H9 (cell line): ENCODE measurements around the gene DSEL. TPM values are rescaled to one million over a fixed set of nuclear protein-coding genes. Genes with fewer than 3 reads are reported as not detected.

ENCODE experiments used
- DNase-seq: peaks from one replicate; pipeline ENCODE4 v3.0.0-alpha.2; 2017
- H2AFZ ChIP-seq: one replicate; pipeline ENCODE4 v1.6.1; 2013; ENCODE audit warnings: mild to moderate bottlenecking, low read length, control low read depth, moderate library complexity
- H2AK5ac ChIP-seq: 2 replicates; pipeline ENCODE4 v1.6.1; 2013; ENCODE audit warnings: low read length, control low read depth, mixed read lengths; ENCODE audit not compliant: insufficient read length
- H2BK120ac ChIP-seq: one replicate; pipeline ENCODE4 v1.6.1; 2013; ENCODE audit warnings: low read depth, mild to moderate bottlenecking, low read length, control low read depth, inconsistent platforms; ENCODE audit not compliant: poor library complexity, severe bottlenecking
- H2BK12ac ChIP-seq: 2 replicates; pipeline ENCODE4 v1.6.1; 2013; ENCODE audit warnings: low read length, control low read depth, mixed read lengths, low read depth; ENCODE audit not compliant: insufficient read length
- H2BK15ac ChIP-seq: 2 replicates; pipeline ENCODE4 v1.6.1; 2013; ENCODE audit warnings: low read depth, low read length, control low read depth
- H2BK20ac ChIP-seq: one replicate; pipeline ENCODE4 v1.6.1; 2013; ENCODE audit warnings: low read depth, mild to moderate bottlenecking, low read length, control low read depth, inconsistent platforms; ENCODE audit not compliant: poor library complexity, severe bottlenecking
- H2BK5ac ChIP-seq: 2 replicates; pipeline ENCODE4 v1.6.1; 2013; ENCODE audit warnings: low read length, control low read depth, mixed read lengths; ENCODE audit not compliant: insufficient read length
- H3K14ac ChIP-seq: 2 replicates; pipeline ENCODE4 v1.6.1; 2013; ENCODE audit warnings: low read length, control low read depth; ENCODE audit not compliant: insufficient read depth
- H3K18ac ChIP-seq: 2 replicates; pipeline ENCODE4 v1.6.1; 2013; ENCODE audit warnings: low read depth, mild to moderate bottlenecking, mixed read lengths, low read length, control low read depth; ENCODE audit not compliant: insufficient read length
- H3K23ac ChIP-seq: 2 replicates; pipeline ENCODE4 v1.6.1; 2013; ENCODE audit warnings: low read length, control low read depth, mixed read lengths, low read depth; ENCODE audit not compliant: insufficient read length
- H3K23me2 ChIP-seq: 2 replicates; pipeline ENCODE4 v1.6.1; 2013; ENCODE audit warnings: low read depth, mild to moderate bottlenecking, mixed read lengths, low read length, control low read depth; ENCODE audit not compliant: insufficient read length, poor library complexity, severe bottlenecking
- H3K27ac ChIP-seq: 2 replicates; pipeline ENCODE4 v1.5.1; 2013; ENCODE audit warnings: low read length, control low read depth, mixed read lengths, low read depth; ENCODE audit not compliant: insufficient read length
- H3K27me3 ChIP-seq: 2 replicates; pipeline ENCODE4 v1.6.1; 2013; ENCODE audit warnings: low read length, control low read depth, inconsistent platforms; ENCODE audit not compliant: insufficient read depth
- H3K4ac ChIP-seq: 2 replicates; pipeline ENCODE4 v1.6.1; 2013; ENCODE audit warnings: low read depth, mild to moderate bottlenecking, control low read depth, inconsistent platforms, low read length, moderate library complexity
- H3K4me1 ChIP-seq: 2 replicates; pipeline ENCODE4 v1.6.1; 2013; ENCODE audit warnings: low read length, control low read depth, inconsistent platforms; ENCODE audit not compliant: insufficient read depth
- H3K4me2 ChIP-seq: 2 replicates; pipeline ENCODE4 v1.6.1; 2013; ENCODE audit warnings: low read length, control low read depth, mixed read lengths; ENCODE audit not compliant: insufficient read length, insufficient read depth
- H3K56ac ChIP-seq: 2 replicates; pipeline ENCODE4 v1.6.1; 2013; ENCODE audit warnings: low read depth, mild to moderate bottlenecking, mixed read lengths, low read length, control low read depth; ENCODE audit not compliant: insufficient read length
- H3K79me1 ChIP-seq: 2 replicates; pipeline ENCODE4 v1.6.1; 2013; ENCODE audit warnings: low read depth, mild to moderate bottlenecking, moderate library complexity, low read length, control low read depth, inconsistent platforms; ENCODE audit not compliant: insufficient read depth, poor library complexity, severe bottlenecking
- H3K79me2 ChIP-seq: 2 replicates; pipeline ENCODE4 v1.6.1; 2013; ENCODE audit warnings: low read length, control low read depth, inconsistent platforms; ENCODE audit not compliant: insufficient read depth
- H3K9ac ChIP-seq: 2 replicates; pipeline ENCODE4 v1.6.1; 2013; ENCODE audit warnings: low read length, control low read depth, mixed read lengths; ENCODE audit not compliant: insufficient read length; ENCODE audit errors: extremely low read depth
- H3K9me3 ChIP-seq: one replicate; pipeline ENCODE4 v1.6.1; 2013; ENCODE audit warnings: low read depth, low read length, inconsistent platforms; ENCODE audit not compliant: control insufficient read depth
- H3T11ph ChIP-seq: one replicate; pipeline ENCODE4 v1.6.1; 2013; ENCODE audit warnings: mild to moderate bottlenecking, low read length, control low read depth, inconsistent platforms
- H4K20me1 ChIP-seq: one replicate; pipeline ENCODE4 v1.6.1; 2013; ENCODE audit not compliant: control insufficient read depth, insufficient read length, insufficient read depth
- H4K5ac ChIP-seq: 2 replicates; pipeline ENCODE4 v1.6.1; 2013; ENCODE audit warnings: low read depth, mild to moderate bottlenecking, mixed read lengths, low read length, control low read depth; ENCODE audit not compliant: insufficient read length
- H4K8ac ChIP-seq: replicated peaks from 2 replicates; pipeline ENCODE4 v1.6.1; 2013; ENCODE audit warnings: low read length, control low read depth, mixed read lengths, low read depth; ENCODE audit not compliant: insufficient read length
- H4K91ac ChIP-seq: 2 replicates; pipeline ENCODE4 v1.6.1; 2013; ENCODE audit warnings: low read depth, mild to moderate bottlenecking, moderate library complexity, mixed read lengths, low read length, control low read depth; ENCODE audit not compliant: insufficient read length
- H3K27ac Mint-ChIP-seq, 3 experiments: 2 replicates in 2 of 3; 3 replicates in 1 of 3; pipeline ENCODE4 v1.8.0; 2020 to 2021; ENCODE audit warnings: mixed read lengths in 3 of 3, mild to moderate bottlenecking in 1 of 3, moderate library complexity in 1 of 3
- H3K27me3 Mint-ChIP-seq: 2 replicates; pipeline ENCODE4 v1.8.0; 2021; ENCODE audit warnings: low read depth, mild to moderate bottlenecking, moderate library complexity, mixed read lengths
- H3K36me3 Mint-ChIP-seq, 3 experiments: 2 replicates in 2 of 3; 3 replicates in 1 of 3; pipeline ENCODE4 v1.8.0; 2020 to 2021; ENCODE audit warnings: low read depth in 3 of 3, mixed read lengths in 3 of 3; ENCODE audit not compliant: insufficient read depth in 1 of 3
- H3K4me1 Mint-ChIP-seq, 2 experiments: 2 replicates each; pipeline ENCODE4 v1.8.0; 2020; ENCODE audit warnings: mixed read lengths in 2 of 2
- H3K4me3 Mint-ChIP-seq, 2 experiments: 2 replicates in 1 of 2; 3 replicates in 1 of 2; pipeline ENCODE4 v1.8.0; 2020 to 2021; ENCODE audit warnings: mild to moderate bottlenecking in 2 of 2, mixed read lengths in 2 of 2, moderate library complexity in 1 of 2
- H3K9me3 Mint-ChIP-seq, 2 experiments: 2 replicates in 1 of 2; 3 replicates in 1 of 2; pipeline ENCODE4 v1.8.0; 2020; ENCODE audit warnings: mild to moderate bottlenecking in 2 of 2, mixed read lengths in 2 of 2, moderate library complexity in 1 of 2
- WGBS: extraction: QIAGEN DNeasy Blood & Tissue Kit; methylation state at CpG from one replicate; pipeline ENCODE4 v1.1.7; 2013; ENCODE audit warnings: missing lambda C conversion rate, low lambda C conversion rate, mixed read lengths; ENCODE audit not compliant: insufficient read length; ENCODE audit errors: extremely low coverage; 5-methylcytosine and 5-hydroxymethylcytosine counted together
- total RNA-seq: library from RNA; stranded (reverse); gene quantifications from 2 replicates; pipeline ENCODE4 v1.2.1, GENCODE V29; 2021
- TF ChIP-seq, protein P1 (sequence below): fragments of 200-600 bp; sonication (generic); conservative IDR thresholded peaks from 3 replicates; pipeline ENCODE4 v1.8.0; 2021; ENCODE audit warnings: antibody characterized with exemption, mild to moderate bottlenecking

DSEL gene
- total RNA-seq, 1 experiment from 2014 or later: 6.0 TPM

DNA sequence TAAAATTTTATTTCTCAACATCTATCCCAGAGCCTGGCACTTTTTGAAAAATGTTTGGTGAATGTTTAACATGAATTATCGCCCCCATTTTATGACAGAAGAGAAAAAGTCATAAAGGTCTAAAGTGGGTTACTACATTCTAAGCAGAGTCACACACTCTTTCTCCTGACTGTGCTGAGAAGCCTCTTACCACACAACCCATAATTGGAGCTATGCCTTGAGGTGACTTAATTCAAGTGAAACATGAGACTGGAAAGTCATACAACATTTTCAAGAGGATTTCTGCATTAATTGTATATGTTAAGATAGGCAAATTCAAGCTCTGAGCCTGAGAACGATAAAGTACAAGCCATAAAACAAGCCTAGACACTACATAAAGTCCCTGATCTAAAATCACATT, 3.1 kb upstream of the DSEL start:
- H3K18ac ChIP-seq: no peak overlapping the region
- no CpG with 5 or more reads among the region's 2 CpGs for WGBS
- Mint-ChIP-seq H3K27me3 (peaks cover 5% of the 10 kb centered on the region), H3K9me3 (no peaks in the 10 kb centered on the region), H3K27ac (no peak overlapping the region), H3K4me3 (no peak overlapping the region), H3K36me3 (peaks cover 0 to 2% (median 0%) of the 10 kb centered on the region in 3 experiments; a peak in 2 of 7 replicates), H3K4me1 (peaks cover 29 to 36% of the 10 kb centered on the region in 2 experiments)
- no peak overlapping the region for H3K9ac ChIP-seq
- H3K14ac ChIP-seq: no peak overlapping the region
- H3K27ac ChIP-seq: no peak overlapping the region
- peaks cover 4% of the 10 kb centered on the region for H3K23me2 ChIP-seq
- H2AFZ ChIP-seq: no peak overlapping the region
- H3K27me3 ChIP-seq: no peaks in the 10 kb centered on the region
- TF ChIP-seq, protein P1, sequence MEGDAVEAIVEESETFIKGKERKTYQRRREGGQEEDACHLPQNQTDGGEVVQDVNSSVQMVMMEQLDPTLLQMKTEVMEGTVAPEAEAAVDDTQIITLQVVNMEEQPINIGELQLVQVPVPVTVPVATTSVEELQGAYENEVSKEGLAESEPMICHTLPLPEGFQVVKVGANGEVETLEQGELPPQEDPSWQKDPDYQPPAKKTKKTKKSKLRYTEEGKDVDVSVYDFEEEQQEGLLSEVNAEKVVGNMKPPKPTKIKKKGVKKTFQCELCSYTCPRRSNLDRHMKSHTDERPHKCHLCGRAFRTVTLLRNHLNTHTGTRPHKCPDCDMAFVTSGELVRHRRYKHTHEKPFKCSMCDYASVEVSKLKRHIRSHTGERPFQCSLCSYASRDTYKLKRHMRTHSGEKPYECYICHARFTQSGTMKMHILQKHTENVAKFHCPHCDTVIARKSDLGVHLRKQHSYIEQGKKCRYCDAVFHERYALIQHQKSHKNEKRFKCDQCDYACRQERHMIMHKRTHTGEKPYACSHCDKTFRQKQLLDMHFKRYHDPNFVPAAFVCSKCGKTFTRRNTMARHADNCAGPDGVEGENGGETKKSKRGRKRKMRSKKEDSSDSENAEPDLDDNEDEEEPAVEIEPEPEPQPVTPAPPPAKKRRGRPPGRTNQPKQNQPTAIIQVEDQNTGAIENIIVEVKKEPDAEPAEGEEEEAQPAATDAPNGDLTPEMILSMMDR: no peak
- H4K8ac ChIP-seq: no peak overlapping the region
- H4K91ac ChIP-seq: no peak overlapping the region
- H2BK20ac ChIP-seq: no peak overlapping the region
- no peak overlapping the region for H2BK5ac ChIP-seq
- H3K79me1 ChIP-seq: no peaks in the 10 kb centered on the region
- no peak overlapping the region for H2BK15ac ChIP-seq
- no peaks in the 10 kb centered on the region for H4K20me1 ChIP-seq
- H3K9me3 ChIP-seq: no peaks in the 10 kb centered on the region
- H3K56ac ChIP-seq: no peak overlapping the region
- peaks cover 3% of the 10 kb centered on the region; the same call in 1 of the 2 replicates for H3K79me2 ChIP-seq
- H4K5ac ChIP-seq: no peak overlapping the region
- H3K4me2 ChIP-seq: no peak overlapping the region
- no peak overlapping the region for H2BK12ac ChIP-seq
- H2AK5ac ChIP-seq: no peak overlapping the region
- no peak overlapping the region for H3K4ac ChIP-seq
- H3K4me1 ChIP-seq: no peaks in the 10 kb centered on the region; the same call in 1 of the 2 replicates
- no peak overlapping the region for H3T11ph ChIP-seq
- H3K23ac ChIP-seq: no peak overlapping the region
- H2BK120ac ChIP-seq: no peak overlapping the region
- no peak for DNase-seq
